Middle frontal gyrus (tissue), 1 donor: ENCODE data around the gene RANBP2.

Source experiments
- DNase-seq: peaks from one replicate; pipeline ENCODE4 v3.0.0-alpha.2; 2015; ENCODE audit warnings: low spot score; ENCODE audit errors: extremely low spot score

The RANBP2 gene

GRCh38 chr2:108776475-108776874, 57.2 kb downstream of the RANBP2 start:
- no peak for DNase-seq

- DNase-seq = no peak
These were observed 59.6 kb downstream of the RANBP2 start for GRCh38 chr2:108778857-108779256.

GRCh38 chr2:108786008-108786353, 66.7 kb downstream of the RANBP2 start:
- no peak for DNase-seq

DNA sequence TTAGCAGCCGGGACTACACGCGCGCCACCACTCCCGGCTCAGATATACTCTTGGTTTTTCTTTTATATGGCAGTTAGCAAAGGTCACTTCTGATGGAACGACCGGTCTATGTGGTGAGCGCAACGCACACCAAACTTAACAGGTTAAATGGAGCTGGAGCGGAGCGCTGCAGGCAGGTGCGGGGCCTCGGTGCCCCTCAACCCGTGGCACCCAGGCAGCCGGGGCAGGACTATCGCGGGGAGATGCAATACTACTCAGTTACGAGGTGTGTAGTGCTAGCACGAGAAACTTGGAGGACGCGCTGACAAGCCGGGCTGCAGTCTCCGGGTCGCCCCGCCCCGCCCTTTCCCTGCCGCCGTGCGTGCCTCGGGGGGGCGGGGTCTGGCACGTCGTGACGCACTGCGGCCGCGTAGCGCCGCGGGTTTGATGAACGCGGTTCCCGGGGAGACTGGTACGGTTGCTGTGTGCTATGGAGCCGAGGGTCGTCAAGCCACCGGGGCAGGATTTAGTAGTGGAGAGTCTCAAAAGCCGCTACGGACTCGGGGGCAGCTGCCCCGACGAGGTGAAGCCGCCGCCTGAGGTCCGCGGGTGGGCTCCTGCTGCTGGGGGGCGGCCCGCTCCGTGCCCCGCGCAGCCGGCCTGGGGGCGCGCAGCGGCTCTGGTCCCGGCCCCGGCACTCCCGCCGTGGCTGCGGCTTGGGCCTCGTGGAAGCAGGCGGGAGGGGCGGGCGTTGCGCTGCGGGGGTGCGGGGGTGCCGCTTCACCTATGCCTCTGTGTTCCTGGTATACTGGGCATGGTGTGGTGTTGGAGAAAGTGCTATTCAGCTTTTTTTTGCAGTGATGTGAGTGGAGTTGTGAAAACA, 67.3 kb downstream of the RANBP2 start, which contains the start of gene CCDC138:
Gene CCDC138 (plus strand): TSS at position 418 of the 862 bp plus-strand sequence. CDS start 52 bp downstream, at position 470.
- peak; percentile 48 for DNase-seq

DNA sequence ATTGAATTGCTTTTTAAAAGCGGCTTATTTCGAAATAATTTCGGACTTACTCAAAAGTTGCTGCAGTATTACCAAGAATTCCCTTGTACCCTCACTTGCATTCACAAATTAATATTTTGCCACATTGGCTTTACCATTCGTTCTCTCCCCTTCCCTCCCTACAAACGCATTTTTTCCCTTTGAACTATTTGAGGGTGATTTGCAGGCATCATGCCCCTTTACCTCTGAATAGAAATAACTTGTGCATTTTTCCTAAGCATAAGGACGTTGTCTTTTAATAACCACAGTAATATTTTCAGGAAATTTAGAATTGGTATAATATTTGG, 67.9 kb downstream of the RANBP2 start:
- no peak for DNase-seq

DNA sequence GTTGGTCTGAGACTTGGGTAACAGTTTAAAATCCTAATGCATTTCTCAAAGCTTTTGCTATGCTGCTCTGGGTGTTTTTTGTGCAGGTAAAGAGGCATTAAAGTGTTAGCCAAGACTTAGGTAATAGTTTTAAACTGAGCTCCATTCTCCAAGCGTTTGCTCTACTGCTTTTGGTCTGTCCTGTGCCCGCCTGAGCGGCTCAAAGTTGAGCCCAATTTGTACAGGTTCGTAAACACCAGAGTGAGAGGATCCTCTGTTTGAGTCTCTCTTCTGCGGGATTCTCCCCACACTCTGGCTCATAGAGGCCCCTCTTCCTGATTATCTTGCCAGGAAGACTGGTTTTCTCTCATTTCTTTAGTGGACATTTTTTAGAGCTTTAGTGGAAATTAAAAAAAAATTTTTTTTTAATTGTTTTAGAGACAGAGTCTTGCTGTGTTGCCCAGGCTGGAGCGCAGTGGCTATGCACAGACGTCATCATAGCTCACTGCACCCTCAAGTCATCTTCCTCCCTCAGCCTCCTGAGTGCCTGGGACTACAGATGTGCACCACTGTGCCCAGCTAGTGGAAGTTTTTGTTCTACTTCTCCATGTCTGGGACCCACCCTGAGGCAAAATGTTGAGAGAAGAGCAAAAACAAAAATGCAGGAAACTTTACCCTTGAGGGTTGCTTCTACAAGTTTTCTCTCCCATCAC, 83.9 kb downstream of the RANBP2 start:
- DNase-seq = no peak

DNA sequence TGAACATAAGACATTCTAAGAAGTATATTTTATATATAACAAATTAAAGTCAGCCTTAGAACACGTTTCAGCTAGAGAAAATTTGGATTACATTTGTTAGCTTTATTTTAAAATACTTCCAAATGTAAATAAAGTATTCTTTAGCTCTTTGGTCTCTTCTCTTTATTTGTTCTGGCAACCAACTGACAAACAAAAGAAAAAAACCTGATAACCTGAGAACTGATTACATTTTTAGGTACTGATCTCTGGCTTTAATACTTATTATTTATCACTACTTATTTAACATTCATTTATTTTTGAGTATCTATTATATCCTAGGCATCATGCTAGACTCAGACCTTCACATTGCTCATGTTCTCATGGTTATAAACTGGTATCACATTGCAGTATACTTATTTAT, 85.8 kb downstream of the RANBP2 start:
- no peak for DNase-seq

DNA sequence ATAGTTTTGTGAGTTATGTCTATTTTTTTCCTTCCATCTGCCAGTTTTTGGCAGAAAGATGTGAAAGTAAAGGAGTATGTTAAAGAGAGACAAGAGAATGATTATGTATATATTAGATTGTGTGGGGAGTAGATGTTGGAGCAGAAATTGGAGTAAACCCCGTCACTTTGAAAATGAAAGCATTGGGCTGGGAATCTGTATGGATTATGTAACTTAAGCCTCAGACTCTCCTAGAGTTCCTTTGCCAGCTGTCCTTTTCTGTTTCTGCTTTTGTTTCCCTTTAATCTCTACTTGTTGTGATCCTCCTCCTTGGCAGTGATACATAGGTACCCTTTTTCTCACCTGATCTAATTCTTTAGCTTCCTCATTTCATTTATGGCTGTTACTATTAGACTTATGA, 86.5 kb downstream of the RANBP2 start:
- DNase-seq = no peak

DNA sequence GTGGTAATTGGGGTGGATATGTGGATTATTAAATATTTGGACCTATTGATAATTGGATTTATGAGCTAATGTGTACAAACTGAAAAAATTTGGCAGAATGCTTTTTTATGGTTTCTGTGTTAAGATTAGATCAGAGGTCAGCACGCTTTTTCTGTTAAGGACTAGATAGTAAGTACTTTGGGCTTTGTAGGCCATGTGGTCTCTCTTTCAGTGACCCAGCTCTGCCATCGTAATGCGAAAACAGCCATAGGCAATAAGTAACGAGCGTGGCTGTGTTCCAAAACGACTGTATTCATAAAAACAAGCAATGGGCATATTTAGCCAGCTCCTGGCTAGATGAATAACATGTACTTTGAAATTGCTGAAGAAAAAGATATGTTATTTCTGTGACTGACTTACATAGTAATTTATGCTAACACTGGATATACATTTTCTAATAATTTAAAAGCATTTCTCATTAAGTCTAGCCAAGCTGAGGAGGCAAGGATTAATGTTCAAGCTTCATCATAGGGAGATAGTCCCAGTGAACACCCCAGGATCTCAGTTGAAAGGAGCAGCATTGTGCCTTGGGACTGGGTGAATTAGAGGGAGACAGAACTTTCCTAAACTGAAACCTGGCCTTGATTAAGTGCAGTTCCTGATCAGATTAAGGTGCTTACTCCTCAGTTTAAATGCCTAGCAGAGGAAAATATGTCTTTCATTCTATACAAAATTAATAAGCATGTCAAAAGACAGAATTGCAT, 87.3 kb downstream of the RANBP2 start:
- no peak for DNase-seq

DNA sequence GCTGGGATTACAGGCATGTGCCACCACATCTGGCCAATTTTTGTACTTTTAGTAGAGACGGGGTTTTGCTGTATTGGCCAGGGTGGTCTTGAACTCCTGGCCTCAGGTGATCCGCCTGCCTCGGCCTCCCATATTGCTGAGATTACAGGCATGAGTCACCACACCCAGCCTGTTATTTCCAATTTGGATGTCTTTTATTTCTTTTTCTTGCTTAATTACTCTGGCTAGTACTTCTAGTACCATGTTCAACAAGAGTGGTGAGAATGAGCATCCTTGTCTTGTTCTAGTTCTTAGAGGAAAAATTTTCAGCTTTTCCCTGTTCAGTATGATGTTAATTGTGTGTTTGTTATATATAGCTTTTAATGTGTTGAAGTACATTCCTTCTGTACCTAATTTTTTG, 90.7 kb downstream of the RANBP2 start:
- DNase-seq = no peak

GRCh38 chr2:108810993-108811957, 92.0 kb downstream of the RANBP2 start:
- no peak for DNase-seq

DNA sequence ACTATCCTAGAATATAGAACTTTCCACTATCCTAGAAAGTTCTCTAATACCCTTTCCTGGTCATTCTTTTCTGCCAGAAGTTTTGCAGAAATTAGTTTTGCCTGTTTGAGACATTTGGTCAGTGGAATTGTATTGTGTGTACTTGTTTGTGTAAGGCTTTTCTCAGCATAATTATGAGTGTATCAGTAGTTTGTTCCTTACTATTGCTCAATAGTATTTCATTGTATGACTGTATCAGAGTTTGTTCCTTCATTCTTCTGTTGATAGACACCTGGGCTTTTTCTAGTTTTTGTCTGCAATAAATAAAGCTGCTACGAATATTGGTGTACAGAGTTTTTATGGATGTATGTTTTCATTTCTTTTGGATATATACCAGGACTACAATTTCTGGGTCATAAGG, 94.5 kb downstream of the RANBP2 start:
- DNase-seq = no peak

- DNase-seq = no peak
These were observed 101.2 kb downstream of the RANBP2 start for GRCh38 chr2:108820482-108820881.

DNA sequence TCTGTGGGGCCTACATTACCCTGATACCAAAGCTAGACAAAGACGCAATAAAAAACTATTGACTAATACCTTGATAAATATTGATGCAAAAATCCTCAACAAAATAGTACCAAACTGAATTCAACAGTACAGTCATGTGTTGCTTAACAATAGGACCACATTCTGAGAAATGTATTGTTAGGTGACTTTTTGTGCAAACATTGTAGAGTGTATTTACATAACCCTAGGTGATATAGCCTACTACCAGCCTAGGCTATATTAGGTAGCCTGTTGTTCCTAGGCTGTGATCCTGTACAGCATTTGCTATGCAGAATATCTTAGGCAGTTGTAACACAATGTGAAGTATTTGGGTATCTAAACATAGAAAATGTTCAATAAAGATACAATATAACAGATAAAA, 104.0 kb downstream of the RANBP2 start:
- DNase-seq = no peak

DNA sequence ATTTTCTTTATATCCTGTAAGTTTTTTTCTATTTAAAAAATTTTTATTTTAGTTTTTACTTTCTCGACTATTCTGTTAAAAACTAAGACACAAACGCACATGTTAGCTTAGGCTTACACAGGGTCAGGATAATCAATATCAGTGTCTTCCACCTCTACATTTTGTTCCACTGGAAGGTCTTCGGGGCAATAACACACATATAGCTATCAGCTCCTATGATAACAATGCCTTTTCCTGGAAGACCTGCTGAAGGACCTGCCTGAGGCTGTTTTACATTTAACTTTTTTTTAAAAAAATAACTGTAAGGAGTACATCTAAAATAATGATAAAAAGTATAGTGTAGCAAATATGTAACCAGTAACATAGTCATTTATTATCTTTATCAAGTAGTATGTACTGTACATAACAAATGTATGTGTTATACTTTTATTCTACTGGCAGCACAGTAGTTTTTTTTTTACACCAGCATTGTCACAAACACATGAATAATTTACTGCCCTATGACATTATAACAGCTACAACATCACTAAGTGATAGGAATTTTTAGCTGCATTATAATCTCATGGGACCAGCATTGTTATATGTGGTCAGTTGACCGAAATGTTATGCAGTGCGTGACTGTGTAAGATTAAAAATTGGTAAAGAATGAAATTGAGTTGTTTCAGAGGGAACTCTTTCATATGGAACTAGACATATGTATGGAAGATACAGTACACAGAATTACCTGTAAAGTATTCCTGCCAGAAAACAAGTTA, 105.2 kb downstream of the RANBP2 start:
- no peak for DNase-seq

DNA sequence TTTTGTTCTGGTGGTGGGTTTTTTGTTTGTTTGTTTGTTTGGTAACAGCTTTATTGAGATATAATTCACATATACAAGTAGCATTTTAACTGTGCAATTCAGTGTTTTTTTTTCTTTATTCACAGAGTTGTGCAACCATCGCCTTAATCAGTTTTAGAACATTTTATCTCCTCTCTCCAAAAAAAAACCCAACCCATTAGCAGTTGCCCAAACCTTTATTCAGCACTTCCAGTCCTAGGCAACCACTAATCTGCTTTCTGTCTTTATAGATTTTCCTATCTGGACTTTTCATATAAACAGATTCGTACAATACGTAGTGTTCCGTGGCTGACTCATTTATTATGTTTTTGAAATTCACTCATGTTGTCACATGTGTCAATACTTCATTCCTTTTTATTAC, 106.0 kb downstream of the RANBP2 start:
- DNase-seq = no peak

DNA sequence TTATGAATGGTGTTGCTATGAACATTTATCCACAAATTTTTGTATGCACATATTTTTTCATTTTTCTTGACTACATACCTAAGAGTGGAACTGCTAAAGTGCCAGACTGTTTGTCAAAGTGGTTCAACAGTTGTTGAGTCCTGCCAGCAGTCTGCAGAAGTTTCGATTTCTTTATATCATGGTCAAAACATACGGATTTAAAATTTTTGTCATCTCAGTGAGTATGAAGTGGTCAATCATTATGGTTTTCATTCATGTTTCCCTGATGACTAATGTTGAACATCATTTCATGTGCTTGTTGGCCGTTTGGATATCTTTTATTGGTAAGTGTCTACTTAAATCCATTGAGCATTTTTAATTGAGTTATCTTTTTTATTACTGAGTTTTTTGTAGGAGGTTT, 106.5 kb downstream of the RANBP2 start:
- no peak for DNase-seq

- no peak for DNase-seq
These were observed 110.5 kb downstream of the RANBP2 start for GRCh38 chr2:108829578-108830310.

- no peak for DNase-seq
These were observed 113.9 kb downstream of the RANBP2 start for GRCh38 chr2:108833219-108833618.

GRCh38 chr2:108834620-108835019, 115.3 kb downstream of the RANBP2 start:
- no peak for DNase-seq
